Measurements from ENCODE around the gene GSTA3. TPM values are rescaled to one million over a fixed set of nuclear protein-coding genes. Genes with fewer than 3 reads are reported as not detected.

Gene GSTA3
- total and polyA plus RNA-seq, 2 of the 4 experiments (the other 2 are of a cell fraction), result not detected

DNA sequence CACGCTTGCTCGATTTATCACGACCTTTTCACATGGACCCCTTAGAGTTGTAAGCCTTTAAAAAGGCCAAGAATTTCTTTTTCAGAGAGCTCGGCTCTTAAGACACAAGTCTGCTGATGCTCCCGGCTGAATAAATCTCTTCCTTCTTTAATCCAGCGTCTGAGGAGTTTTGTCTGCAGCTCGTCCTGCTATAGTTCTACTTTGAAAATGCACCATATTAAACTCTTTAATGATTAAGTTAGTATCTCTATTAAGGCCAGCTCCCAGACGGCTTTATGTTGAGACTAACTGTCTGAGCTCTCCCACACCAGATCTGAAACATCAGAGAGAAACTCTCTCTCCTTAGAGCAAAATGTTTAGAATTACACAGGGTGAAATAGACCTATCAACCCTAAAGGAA lies 18.0 kb upstream of the GSTA3 start (continued):
- TF ChIP-seq, protein P1, sequence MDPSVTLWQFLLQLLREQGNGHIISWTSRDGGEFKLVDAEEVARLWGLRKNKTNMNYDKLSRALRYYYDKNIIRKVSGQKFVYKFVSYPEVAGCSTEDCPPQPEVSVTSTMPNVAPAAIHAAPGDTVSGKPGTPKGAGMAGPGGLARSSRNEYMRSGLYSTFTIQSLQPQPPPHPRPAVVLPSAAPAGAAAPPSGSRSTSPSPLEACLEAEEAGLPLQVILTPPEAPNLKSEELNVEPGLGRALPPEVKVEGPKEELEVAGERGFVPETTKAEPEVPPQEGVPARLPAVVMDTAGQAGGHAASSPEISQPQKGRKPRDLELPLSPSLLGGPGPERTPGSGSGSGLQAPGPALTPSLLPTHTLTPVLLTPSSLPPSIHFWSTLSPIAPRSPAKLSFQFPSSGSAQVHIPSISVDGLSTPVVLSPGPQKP (IDR thresholded peaks at IDR 0.05; ENCODE audit: borderline replicate concordance, low read depth, low read length), result no peak
- TF ChIP-seq BHLHE40 (IDR thresholded peaks at IDR 0.05; ENCODE audit: low read depth, low read length) (no peak), SMC3 (IDR thresholded peaks at IDR 0.05; ENCODE audit: low read depth, low read length) (no peak)

DNA sequence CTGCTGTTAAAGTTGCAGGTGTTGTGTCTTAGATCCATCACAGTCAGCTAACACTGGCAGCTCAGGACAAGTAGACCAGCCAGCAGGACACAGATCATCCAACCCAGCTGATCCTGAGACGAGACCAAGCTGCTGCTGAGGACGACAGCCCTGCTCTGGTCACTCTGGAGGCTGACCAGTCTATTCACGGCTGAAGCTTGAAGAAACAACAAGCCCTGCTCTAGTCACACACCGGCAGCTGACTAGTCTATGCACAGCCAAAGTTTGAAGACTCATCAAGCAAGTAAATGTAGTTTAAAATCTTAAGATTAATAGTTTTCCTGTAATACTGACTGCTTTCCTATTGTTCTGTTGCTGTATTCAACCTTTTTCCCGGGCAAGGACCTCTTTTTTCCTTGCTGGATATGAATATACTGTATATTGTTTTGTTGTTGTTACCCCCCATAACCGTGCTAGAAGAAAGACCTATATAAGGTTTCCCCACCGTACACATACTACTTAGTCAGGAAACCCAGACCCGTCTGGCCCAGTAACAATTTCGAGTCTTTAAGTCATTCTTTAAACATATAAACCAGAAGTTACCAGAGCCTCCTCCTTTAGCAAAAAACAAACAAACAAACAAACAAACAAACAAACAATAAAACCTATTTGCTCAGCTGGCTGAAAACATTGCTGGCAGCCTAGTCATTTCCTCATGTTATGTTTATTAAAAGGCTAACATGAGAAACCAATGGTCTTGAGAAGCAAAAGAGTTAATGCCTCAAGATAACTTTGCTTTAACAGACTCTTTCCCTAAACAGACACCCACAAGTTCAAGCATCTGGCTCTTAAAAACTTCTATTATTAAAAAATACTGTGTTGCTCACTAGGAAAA lies 16.7 kb upstream of the GSTA3 start:
- H2BK5ac ChIP-seq (ENCODE audit: low read depth, low read length, poor library complexity, severe bottlenecking), result no peak overlapping the region
- H2BK15ac ChIP-seq (ENCODE audit: low read depth, low read length), result no peak overlapping the region
- no peak overlapping the region for H3K4me2 ChIP-seq (ENCODE audit: low read depth, low read length)
- H2BK20ac ChIP-seq (ENCODE audit: low read depth, low read length), result no peak overlapping the region
- peaks cover 5% of the 10 kb centered on the region for H3K9me1 ChIP-seq (ENCODE audit: insufficient read depth, low read length)
- no peak overlapping the region for H3K4ac ChIP-seq (ENCODE audit: low read depth, low read length)
- ChIA-PET POLR2A (ENCODE audit: unreplicated experiment) (no interaction called here), CTCF (no interaction called here)
- 0 out of 2 replicates have a peak, but pooled peaks have one; percentile 19 for ATAC-seq (ENCODE audit: low read depth)
- no peaks in the 10 kb centered on the region for H4K20me1 ChIP-seq (ENCODE audit: insufficient read depth, low read length)
- no peaks in the 10 kb centered on the region for H3K36me3 ChIP-seq (ENCODE audit: control insufficient read depth, insufficient read depth, low read length)
- H3K14ac ChIP-seq (replicated peaks; ENCODE audit: low read depth, low read length), result no peak overlapping the region
- no peak overlapping the region for H2AK9ac ChIP-seq (replicated peaks; ENCODE audit: low read depth, low read length, poor library complexity)
- no peak overlapping the region for H2AK5ac ChIP-seq (ENCODE audit: low read depth, low read length)
- TF ChIP-seq NFE2L2 (IDR thresholded peaks at IDR 0.05; ENCODE audit: low read depth, low read length) (no peak), BHLHE40 (IDR thresholded peaks at IDR 0.05; ENCODE audit: low read depth, low read length) (no peak), CHD1 (IDR thresholded peaks at IDR 0.05; ENCODE audit: low read depth, low read length) (no peak), MAZ (IDR thresholded peaks at IDR 0.05; ENCODE audit: borderline replicate concordance, low read depth, low read length) (no peak), FOS (IDR thresholded peaks at IDR 0.05; ENCODE audit: low read depth, low read length) (no peak), CEBPB (IDR thresholded peaks at IDR 0.05; ENCODE audit: low read depth, low read length) (no peak), POLR2A (IDR thresholded peaks at IDR 0.05; ENCODE audit: low read depth, low read length) (no peak), MXI1 (IDR thresholded peaks at IDR 0.05; ENCODE audit: borderline replicate concordance, low read depth, low read length) (no peak), RFX5 (IDR thresholded peaks at IDR 0.05; ENCODE audit: low read depth, low read length) (no peak)
- TF ChIP-seq, protein P2, sequence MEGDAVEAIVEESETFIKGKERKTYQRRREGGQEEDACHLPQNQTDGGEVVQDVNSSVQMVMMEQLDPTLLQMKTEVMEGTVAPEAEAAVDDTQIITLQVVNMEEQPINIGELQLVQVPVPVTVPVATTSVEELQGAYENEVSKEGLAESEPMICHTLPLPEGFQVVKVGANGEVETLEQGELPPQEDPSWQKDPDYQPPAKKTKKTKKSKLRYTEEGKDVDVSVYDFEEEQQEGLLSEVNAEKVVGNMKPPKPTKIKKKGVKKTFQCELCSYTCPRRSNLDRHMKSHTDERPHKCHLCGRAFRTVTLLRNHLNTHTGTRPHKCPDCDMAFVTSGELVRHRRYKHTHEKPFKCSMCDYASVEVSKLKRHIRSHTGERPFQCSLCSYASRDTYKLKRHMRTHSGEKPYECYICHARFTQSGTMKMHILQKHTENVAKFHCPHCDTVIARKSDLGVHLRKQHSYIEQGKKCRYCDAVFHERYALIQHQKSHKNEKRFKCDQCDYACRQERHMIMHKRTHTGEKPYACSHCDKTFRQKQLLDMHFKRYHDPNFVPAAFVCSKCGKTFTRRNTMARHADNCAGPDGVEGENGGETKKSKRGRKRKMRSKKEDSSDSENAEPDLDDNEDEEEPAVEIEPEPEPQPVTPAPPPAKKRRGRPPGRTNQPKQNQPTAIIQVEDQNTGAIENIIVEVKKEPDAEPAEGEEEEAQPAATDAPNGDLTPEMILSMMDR (conservative IDR thresholded peaks at IDR 0.05; ENCODE audit: low read depth, low read length), result no peak
- H3K9ac ChIP-seq (ENCODE audit: low read depth, low read length), result no peak overlapping the region
- H3K23ac ChIP-seq (ENCODE audit: low read depth, low read length), result no peak overlapping the region
- H4K8ac ChIP-seq (ENCODE audit: low read depth in 2 of 2, low read length in 2 of 2), result no peak overlapping the region
- BruUV-seq (replicated peaks), result no TSS peak
- no peak for DNase-seq
- H3K27ac ChIP-seq (ENCODE audit: insufficient read depth, low read length), result no peak overlapping the region
- H4K91ac ChIP-seq (ENCODE audit: insufficient read depth, low read depth, low read length), result no peak overlapping the region
- no peak overlapping the region for H3K4me3 ChIP-seq (ENCODE audit: insufficient read depth, low read depth, low read length)
- H3K9me3 ChIP-seq (ENCODE audit: control insufficient read depth, insufficient read depth, low read length), result no peaks in the 10 kb centered on the region
- H3K27me3 ChIP-seq (ENCODE audit: control insufficient read depth, insufficient read depth, low read length), result no peaks in the 10 kb centered on the region
- in situ Hi-C loops (cut with MboI; ENCODE audit: low sequenced_read_pairs), result no loop called here
- H2AFZ ChIP-seq (replicated peaks; ENCODE audit: low read length, poor library complexity), result no peak overlapping the region
- no peak overlapping the region for H4K5ac ChIP-seq (ENCODE audit: low read depth, low read length)
- dilution Hi-C loops (cut with HindIII; ENCODE audit: low sequenced_read_pairs, unreplicated experiment), result no loop called here
- WGBS, 2 experiments (ENCODE audit: extremely low coverage in 2 of 2, insufficient read length in 1 of 2), result 73% methylated on average over 5 of the region's 9 CpGs; no CpG with 5 or more reads in 1 of the 2 experiments
- no peak overlapping the region for H3K18ac ChIP-seq (ENCODE audit: low read depth, low read length)
- no peaks in the 10 kb centered on the region for H3K79me1 ChIP-seq (ENCODE audit: low read depth in 1 of 2, low read length in 2 of 2)
- H2BK120ac ChIP-seq (ENCODE audit: low read depth, low read length), result no peak overlapping the region
- H3K56ac ChIP-seq (ENCODE audit: extremely low read depth, insufficient read depth, low read length), result no peak overlapping the region
- H3K4me1 ChIP-seq (ENCODE audit: control insufficient read depth, insufficient read depth, low read length), result peaks cover 8% of the 10 kb centered on the region
- intact Hi-C loops (cut with micrococcal nuclease), result loop anchor here (10.0 kb wide), 1 partner anchor 49 kb away; no protein-coding TSS in a partner anchor

Data from IMR-90 (cell line).